Activated CD4-positive, alpha-beta T cell treated with anti-CD3 and anti-CD28 coated beads for 4 hours (primary cell): ENCODE data around the gene UGT1A4.

Experiments used
- DNase-seq, 2 donors: peaks; one replicate each; pipeline ENCODE4 v3.0.0-alpha.2; 2020

UGT1A4 gene

DNA sequence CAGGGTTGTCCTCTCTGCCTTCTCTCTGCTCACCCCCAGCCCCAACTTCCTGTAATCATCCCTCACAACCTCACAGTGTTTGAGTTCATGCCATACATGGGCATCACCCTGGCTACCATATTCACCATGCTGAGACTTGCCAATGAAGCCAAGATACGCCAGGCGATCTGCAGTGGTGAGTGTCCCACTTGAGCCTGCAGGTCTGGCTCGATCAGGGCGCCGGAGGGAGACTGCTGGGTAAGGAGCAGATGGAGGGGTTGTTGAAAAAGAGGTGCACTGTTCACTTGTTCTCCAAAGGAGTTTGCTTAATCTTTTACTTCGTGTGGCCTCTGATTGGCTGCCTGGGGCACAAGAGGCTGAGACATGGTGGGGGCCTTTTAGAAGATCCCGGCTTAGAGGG is 74.2 kb downstream of the UGT1A4 start:
- DNase-seq = no peak

DNA sequence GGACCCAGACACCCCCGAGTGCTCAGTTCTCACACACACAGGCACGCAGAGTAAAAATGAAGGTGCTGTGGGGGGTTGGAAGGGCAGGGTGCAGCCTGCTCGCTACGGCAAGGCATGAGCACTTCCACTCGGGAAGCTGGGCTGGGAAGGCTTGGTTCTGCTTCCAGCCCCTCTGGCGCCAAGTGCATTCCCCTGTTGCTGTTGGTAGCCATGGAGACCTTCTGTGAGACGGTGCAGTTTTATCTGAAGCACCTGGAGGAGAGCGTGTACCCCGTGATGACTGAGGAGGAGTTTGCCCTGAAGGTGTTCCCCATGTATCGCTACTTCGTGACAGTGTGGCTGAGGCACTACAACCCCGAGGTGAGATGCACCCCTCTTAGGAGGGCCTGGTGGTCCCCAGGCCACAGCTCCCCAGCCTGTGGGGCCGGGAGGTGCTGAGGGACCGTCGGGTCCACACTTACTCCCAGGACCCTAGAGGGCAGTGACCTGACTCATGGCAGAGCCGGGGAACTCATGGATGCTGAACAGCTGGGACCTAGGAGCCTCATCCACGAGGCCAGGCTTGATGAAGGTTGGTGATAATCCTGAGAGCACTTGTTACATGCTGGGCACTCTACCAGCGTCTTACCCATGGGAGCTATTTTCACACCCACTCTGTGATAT is 75.1 kb downstream of the UGT1A4 start:
- no peak for DNase-seq

DNA sequence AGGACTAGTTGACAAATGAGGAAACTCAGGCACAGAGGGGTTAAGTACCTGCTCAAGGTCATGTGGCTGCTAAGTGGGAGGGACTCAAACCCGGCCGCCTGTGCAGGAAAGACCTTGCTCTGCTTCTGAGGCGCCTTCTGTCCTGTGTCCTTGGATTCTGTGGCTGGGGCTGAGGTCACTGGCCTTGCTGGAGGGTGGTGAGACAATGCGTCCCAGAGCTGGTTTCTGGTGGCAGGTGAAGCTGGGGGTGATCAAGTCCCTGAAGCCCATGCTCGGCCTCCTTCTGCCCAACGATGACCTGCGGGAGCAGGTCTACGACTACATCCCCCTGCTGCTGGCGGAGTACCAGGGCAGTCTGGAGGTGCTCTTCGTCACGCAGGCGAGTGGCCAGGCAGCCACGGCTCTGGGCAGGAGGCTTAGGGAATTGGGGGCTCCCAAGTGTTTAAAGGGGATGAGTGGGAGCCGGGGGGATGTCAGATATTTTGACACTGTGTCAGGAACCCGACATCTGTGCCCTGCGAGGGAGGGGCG is 75.7 kb downstream of the UGT1A4 start:
- no peak for DNase-seq

DNA sequence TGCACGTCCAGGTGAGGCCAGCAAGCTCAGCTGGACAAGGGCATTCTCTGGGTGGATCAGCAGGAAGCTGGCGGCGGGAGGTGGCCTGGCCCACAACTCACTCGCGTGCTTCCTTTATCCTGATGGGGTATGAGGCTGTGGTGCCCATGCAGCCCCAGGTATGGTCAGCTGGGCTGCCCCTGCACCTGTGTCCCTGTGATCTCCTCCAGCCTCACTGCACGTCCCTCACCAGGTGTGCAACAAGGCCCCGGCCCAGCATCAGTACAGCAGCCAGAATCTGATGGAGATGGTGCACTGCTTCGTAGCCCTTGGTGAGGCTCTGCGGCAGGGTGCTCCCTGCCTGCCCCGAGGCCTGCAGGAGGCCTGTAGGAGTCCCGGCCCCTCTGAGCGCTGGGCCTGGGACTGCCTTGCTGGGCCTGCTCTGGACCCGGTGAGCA is 77.2 kb downstream of the UGT1A4 start:
- no peak for DNase-seq

DNA sequence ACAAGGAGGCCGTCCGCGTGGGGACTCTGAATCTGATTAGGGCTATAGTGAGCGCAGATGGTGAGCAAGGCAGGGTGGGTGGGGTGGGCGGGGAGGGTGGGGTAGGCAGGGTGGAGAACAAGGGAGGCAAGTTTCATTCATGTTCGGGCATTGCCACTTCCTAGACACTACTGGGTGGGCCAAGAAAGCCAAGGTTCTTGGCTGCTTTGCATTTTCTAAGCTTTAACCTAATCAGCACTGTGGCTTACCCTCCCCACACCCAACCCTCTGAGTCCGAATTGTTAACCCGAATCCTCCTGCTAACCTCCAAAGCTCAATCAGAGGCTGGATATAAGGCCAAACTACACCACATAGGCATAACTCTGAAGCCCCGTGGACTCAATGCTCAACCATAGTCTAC is 77.7 kb downstream of the UGT1A4 start:
- no peak for DNase-seq

DNA sequence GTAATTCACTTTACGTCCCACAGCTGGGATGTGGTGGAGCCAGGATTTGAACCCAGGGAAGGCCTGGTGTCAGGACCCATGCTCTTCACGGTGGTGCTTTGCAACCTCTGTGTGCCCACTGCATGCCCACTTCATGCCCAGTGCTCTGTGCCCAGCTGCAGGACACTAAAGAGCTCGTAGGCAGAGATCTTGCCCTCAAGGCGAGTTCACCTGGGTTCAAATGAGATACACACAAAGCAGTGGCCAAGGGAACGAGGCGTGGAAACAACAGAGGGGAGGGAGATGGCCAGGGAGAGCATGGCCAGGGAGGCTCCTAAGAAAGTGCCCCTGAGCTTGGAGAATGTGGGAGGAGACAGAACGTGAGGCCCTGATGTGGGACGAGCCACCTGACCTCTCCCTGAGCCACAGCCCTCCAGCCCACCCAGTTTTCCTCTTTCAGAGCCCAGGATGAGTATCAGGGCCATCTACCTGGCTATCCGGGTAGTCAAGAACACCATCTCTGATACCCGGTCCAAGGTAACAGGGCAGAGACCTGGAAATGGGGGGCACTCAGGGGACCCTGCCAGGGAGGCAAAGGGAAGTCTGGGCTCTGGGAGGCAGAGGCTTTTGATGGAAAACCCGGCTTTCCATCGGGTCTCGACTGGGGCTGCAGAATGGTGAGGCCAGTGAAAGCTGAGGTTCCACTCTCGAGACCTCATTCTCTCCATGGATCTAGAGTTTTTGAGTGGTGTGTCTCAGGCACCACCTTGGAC is 80.0 kb downstream of the UGT1A4 start:
- no peak for DNase-seq

DNA sequence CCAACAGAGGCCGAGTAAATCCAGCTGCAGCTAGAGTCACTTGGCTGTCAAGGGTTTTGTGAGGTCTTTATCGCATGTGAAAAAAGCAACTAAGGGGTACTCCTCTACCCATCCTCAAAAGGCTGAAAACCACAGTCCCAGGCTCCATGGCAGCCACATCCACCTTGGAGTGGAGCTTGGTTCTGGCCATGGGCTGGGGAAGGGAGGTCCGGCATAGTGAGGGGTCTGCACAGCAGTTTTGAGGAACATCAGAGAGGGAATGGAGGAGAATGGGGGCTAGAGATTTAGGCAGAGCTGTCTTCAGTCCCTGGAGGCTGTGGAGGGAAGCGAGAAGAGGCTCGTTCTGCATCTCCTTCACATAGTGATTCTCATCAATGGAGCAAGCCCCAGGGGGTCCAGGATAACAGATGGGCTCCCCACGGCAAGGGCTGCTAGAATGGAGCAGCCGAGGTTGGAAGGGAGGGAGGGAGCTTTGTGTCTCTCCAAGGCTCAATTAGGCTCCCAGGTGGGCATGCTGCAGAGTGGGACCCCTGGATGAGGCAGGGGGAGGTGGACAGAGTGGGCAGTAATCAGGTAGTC is 80.6 kb downstream of the UGT1A4 start:
- DNase-seq = no peak

DNA sequence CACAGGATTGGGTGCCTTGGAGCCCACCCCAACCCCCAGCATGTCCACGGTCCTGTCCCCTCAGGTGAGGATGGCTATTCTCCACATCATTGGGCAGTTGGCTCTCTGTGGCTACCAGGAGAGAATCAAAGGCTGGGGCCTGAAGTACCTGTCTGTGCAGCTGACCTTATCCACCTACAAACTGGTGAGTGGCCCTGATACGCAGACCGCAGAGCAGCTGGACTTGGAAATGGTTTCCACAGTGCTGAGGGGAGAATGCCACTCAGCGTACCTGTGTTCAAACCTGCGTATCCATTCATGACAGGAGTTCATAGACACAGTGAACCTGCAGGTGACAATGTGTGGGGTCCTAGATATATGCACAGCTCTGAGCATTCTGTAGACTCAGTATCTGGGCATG is 81.2 kb downstream of the UGT1A4 start:
- no peak for DNase-seq

DNA sequence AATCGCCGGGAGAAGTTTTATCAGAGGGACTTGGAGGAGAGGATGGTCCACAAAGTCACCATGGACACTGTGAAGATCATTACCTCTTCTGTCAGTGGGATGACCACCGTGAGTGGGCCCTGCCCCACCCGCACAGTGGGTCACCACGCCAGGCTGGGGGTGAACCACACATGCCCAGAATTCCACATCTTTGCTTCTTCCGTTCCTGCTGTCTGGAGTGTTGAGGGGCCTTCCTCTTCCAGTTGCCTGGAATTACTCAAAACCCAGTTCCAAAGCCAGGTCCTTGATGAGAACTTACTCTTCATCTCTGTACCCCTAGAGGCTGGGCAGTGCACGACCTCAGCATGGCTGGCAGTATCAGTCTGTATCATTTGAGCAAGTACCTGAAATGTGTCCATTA is 81.7 kb downstream of the UGT1A4 start:
- DNase-seq = no peak

DNA sequence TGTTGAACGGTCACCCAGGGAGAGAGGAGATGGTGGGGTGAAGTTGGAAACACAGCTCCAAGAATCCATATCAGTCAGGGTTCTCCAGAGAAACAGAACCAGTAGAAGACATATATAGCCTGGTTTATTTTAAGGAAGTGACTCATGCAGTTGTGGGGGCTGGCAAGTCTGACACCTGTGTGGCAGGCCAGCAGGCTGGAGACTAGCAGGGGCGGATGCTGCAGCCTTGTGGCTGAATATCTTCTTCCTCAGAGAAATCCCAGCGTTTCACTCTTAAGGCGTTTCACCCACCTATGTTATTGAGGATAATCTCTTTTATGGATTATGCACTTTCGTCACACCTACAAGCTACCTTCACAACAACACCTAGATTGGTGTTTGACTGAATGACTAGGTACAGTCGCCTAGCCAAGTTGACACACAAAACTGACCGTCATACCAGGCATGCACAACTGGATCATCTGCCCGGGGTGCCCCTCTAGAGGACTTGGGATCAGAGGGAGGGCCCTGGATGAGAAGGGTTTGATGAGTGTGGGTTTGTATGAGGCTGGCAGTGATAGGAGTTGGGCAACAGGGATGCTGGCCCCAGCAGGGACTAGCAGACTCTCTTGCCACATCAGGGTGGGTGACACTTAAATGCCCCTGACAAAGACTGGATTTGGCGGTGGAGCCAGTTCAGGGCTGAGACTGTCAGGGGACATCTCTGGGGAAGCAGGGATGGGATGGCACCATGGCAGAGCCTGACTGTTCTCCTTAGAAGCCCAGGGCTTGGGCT is 83.0 kb downstream of the UGT1A4 start:
- DNase-seq = no peak

DNA sequence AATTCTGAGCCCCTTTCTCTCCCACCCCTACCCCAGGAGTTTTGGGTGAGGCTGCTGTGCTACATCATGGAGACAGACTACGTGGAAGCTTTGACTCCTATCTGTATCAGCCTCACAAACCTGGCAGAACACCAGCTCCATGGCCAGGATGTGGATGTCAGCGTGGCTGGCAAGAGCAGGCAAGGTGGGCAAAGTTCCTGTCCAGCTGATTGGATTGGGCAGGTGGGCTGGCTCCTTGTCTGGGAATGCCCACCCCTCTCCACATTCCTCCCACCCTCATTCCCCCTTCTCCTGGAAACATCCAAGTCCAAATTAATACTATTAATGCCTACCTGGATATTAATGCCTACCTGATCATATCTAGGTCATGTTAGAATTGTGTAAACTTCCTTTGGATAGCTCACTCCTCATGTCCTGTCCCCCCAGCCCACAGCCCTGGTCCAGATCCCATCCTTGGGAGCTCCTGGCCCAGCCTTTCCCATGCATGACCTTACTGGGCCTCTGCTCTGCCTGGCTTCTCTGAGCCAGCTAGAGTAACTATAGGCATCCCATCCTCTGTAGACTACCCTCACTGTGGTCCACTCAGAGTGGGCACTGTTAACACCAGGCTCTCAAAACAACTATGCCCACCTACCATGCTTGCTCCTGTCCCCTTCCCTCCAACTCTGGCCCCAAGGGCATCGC is 83.7 kb downstream of the UGT1A4 start:
- no peak for DNase-seq

DNA sequence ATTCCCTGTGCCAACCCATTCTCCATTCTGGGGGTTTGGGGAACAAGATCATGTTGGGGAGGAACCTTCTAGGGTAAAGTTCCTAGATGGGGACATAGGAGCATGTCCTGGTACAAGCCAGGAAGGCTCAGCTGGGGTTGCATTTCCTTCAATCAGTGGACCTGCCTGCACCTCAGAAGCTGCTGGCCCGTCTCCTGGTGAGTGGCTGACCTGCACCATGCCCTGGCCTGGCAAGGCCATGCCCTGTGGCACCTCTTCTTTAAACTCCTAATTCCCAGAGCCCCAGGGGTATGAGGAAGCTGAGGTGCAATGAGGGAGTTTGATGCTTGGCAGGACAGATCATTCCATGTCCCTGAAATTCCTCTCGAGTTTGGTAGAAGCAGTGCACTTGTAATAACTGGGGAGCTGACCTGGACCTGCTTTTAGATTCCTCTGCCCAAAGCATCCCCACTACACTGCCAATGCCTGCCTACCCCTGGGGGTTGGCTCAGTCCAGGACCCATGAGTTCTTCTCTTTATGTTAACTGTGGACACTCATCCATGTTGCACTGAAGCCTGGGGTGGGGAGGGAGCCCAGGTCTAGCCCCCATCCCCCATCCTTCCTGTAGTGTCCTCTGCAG is 84.9 kb downstream of the UGT1A4 start:
- DNase-seq = no peak

DNA sequence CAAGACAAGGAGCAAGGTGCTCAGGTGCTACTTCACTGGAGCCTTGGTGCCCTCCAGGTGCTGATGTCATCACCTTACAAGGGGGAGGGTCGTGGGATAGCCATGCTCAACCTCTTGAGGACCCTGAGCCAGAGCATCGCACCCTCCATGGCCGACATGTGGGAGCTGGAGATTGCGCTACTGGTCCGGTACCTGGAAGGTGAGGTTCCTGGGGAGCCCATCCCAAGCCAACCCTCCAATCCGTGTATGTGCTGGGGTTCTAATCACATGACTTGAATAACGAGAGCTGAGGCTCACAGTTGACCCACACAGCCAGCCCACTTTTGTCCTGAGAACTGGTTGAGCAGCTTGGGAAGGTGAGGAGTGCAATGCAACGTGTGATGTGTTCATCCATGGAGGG is 85.5 kb downstream of the UGT1A4 start:
- DNase-seq = no peak

DNA sequence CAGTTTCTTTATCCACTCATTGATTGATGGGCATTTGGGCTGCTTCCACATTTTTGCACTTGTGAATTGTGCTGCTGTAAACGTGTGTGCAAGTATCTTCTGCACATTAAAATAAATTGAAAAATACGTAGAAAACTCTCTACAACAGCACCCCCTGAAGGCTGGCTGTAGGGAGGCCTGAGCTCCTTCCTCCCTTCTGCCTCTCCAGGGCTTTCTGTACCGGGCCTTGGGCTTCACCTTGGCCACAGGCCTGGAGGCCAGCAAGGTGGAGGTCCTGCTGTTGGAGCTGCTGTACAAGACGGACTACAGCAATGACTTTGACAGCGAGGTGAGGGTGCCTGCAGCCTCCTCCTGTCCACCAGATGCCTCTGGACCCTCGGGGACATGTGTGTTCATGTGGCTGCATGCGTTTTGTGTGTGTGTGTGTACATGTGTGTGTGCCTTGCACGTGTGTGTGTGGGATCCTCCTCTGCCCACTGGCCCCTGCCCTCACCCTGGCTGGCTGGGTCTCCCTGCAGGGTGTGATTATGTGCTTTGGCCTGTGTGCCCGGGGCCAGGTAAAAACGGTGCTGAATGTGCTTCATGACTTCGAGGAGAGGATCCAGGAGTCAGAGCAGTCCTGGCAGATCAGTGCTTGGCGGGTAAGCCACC is 88.8 kb downstream of the UGT1A4 start:
- DNase-seq = no peak

DNA sequence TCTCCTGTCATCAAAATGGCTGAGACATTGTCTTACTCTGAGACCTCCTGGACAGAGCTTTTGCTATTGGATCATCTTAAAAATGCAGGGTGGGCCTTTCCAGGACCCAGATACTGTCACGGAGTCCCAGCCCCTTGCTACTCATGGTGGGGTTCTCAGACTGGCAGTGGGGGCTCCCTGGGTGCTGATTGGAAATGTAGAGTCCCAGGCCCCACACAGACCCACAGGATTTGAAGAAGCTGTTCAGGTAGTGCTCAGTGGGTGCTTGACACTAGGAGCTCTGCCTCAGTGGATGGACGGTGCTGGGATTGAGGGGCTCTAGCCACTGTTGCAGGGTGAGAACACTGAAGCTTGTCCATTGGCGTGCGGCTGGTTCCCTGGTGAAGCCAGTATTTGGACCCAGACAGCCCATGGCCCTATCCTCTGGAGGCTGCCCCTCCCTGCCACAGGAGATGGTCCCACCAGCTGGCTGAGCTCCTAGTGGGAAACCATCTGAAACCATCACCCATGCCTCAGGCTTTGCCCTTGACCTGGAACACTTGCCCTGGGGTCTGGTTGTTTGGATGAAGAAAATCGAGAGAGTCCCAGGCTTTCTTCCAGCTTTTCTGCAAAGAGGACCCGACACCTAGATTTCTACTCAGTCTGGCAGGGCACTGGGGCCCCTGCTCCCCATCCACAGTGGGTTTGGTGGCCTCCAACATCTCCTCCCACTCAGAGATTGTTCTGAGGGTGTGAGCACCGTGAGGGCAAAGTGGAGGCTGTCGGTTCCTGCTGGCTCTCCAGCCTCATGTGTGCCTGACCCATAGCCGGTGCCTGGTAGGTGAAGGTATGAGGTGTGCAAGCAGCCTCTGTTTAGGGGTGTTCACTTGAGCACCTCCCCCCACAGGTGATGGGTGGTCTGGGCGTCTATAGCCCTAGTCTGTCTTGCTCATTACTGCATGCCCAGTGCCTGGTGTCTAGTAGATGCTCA is 89.7 kb downstream of the UGT1A4 start:
- no peak for DNase-seq

DNA sequence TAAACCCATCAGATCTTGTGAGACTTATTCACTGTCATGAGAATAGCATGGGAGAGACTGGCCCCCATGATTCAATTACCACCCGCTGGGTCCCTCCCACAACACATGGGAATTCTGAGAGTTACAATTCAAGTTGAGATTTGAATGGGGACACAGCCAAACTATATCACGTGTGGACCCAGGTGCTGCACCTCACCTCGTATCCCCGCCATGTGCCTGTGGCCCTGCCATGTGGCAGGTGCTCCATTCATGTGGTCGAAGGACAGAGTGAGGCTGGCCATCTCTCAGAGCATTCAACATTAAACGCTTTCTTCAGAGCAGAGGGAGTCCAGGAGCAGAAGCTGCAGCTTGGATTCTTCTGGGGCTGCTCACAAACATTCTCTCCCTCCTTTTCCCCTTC is 91.8 kb downstream of the UGT1A4 start:
- DNase-seq = no peak

DNA sequence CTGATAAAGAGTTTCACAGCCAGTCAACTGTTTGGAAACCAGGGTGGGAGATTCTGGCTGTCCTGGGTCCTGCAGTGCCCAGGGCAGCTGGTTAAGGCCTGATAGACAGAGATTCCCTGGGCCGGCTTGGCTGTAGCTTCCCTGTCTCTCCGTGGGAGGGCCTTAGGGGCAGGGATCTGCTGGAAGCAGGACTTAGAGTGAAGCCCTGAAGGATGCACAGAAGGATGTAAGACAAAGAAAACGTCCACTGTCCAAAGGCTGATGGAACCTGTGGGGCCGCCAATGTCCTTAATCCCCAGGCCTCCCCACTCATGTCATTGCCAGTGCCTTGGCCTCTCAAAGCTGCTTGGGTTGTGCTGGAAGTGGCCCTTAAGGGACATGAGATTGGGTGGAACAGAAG is 92.6 kb downstream of the UGT1A4 start:
- DNase-seq = no peak

DNA sequence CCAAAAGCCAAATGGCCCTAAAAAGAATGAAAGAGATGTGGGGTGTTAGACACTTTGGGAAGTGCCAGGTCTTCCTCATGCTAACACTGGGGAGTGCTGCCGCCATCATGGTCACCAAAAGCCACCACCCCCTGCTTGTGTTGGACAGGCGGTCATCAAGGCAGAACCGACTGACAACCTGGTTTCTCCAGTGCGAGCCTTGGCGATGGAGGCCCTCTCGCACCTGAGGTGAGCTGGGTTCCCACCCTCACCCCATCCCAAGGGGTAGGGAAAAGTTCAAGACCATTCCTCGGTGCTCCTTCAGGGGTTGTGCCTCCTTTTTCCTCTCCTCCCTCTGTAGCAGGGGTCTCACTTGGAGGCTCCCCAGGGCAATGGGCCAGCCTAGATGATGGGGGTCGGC is 93.2 kb downstream of the UGT1A4 start:
- DNase-seq = no peak

DNA sequence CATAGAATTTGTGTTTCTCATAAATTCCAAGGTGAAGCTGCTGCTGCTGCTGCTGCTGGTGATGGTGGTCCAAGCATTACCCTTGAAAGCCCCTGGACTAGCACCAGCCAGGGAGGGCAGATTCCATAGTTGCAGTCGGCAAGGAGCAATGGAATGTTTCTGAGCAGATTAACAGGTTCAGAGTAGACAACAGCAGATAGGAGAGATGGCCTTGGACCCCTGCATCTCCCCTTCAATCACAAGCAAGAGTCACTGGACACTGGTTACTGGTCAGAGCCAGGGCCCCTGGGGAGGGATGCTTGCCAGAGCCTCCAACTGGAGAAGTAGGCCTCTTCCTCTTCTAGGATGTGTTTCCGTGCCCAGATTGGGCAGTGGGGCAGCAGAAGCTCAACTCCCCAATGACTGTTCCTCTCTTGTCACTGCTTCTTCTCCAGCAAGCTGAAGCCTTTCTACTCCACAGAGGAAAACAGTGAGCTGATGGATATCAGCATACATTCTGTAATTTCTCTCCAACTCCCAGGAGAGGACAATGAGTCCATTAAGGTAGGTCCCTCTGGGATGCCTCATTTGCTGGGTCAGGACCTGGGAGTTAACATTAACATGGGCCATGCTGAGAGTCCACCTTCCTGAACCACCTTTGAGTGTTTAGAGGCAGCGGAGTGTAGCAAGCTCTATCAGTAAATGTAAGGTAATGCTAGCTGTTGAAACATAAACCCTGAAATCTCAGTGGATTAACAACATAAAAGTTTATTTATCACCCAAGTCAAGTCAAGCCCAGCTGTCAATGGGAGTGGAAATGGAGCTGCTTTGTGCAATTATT is 94.9 kb downstream of the UGT1A4 start:
- no peak for DNase-seq
